ENCODE results near the gene P4HA2. TPM values are rescaled to one million over a fixed set of nuclear protein-coding genes. Genes with fewer than 3 reads are reported as not detected.

The P4HA2 gene
- total RNA-seq, 1 donor from 2014 or later, result 142 TPM

DNA sequence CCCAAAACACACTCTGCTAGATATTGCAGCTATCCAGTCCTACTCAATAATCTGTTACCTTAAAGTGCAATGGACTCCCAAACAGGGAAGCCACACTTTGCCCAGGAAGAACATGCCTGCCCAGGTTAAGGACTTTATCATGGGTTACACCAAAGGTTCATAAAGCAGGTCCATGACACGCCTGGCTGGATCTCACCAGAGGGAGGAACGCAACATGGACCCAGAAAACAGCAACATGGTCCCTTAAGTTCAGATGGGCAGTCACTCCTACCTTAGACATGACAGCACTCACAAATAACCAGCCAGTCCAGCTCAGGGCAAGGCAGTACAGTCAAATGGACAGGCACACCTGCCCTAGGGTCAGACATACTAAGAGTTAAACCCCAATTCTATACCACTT lies 3.8 kb downstream of the P4HA2 start:
- DNase-seq (ENCODE audit: low read depth), result no peak

DNA sequence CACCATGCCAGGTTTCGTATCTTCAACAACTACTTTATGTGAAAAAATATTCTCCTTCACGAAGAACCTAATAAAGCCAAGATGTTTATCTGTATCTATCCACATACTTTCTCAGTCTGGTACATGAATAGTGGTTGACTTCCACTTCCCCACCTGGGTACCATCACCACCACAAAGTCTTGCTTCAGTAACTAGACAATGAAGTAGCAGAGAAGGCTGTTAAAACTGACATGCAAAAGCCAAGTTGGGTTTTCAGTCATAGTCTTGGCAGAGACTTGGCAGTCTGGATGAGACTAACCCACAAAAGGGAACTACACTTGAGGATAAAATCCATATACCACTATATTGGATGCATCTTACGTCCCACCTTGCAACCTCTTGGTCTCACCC lies 5.0 kb downstream of the P4HA2 start:
- DNase-seq (ENCODE audit: low read depth), result no peak

DNA sequence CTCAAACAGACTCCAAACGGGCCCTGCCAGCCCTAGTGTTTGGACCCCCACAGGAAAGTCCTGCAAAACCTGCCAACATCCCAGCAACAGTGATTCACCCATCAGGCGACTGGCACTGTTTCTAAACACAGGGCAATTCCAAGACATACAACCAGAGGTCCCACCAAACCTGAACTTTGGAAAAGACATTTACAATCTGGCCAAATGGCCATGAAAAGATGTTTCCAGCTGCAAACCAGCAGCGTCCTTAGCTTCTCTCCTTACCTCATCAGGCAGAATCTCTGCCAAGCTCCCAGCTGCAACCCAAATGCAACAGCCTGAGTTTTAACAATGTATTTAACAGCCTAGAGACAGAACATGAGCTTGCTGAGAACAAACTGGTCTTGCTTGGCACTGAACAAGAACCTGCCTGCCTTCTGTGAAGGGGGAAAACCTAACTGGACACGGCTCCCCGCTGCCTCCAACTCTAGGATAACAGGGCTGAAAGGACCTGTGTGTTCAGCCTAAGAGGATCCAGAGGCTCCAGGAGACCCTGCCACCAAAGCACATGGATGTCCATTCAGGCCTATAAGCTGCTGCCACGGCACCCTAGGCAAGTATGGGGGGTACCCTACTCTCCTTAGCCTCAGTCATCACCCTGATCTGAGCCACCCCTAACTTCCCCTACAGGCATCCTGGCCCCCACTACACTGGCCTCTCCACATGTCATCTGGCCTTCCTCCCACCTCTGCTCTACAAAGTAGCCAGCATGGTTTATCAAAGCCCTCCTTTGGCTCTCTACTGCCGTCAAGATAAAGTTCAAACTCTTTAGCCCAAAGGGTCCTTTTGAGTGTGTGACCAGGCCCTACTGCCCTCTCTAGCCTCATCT lies 5.6 kb downstream of the P4HA2 start:
- no peak for DNase-seq (ENCODE audit: low read depth)

DNA sequence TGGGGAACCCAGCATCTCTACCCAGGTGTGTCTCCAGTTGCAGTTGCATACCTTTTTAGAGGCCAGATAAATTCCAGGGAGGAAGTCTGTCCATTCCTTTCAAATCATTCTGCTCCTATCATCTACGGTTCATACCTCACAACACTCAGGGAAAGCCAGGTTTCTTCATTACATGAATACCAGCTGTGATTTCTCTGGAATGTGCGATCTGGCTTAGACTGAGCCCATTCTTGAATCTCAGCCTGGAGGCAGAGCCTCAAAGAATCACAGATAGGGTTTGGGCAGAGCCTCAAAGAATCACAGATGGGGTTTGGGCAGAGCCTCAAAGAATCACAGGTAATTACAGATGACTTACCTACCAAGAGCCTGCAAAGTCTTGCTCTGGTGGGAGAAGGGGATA lies 7.2 kb downstream of the P4HA2 start:
- DNase-seq (ENCODE audit: low read depth), result no peak

DNA sequence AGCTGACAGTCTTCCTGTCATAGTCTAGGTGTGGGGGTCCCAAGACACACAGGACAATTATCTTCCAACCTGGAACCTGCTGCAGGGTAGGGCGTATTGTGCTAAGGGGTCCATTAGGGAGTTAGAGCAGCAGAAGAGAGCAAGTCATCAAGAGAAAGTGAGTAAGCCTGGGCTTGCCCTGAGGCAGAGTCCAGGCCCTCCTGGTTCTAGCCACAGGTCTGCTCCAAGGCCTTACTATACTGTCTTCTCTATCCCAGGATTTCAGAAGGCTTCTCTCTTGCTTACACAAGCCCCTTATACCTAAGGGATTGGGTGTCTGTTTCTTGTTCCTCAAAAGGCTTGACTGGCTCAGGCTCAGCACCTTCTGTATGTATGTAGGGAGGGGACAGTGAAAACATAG lies 7.7 kb downstream of the P4HA2 start:
- DNase-seq (ENCODE audit: low read depth), result no peak

DNA sequence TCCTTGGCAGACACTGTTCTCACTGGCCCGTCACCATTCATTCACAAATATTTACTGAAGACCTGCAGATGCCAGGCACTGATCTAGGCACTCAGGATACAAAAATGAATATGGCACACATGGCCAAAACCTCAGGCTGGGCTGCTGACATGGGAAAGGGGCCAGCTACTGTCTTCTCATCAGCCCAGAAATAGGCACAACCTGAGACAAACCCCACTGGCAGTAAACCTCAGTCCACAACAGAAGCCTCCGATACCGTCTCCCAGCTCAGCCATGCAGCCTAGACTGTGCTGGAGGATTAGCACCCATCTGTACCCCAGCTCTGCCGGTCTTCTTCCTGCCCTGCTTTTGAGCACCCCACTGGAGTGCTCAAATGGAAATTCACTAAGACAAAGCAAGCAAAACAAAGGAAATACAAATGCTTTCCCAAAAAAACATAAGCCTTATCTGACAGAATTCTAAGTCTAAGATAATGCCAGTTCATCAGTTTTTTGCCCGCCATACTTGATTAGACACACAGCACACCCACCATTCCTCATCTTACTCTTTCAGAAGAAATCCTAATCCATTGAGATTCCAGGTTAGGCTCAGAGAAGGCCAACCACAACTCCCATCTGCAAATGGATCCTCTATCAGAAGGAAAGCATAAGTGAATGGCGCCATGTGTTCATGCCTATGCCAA lies 8.2 kb downstream of the P4HA2 start:
- no peak for DNase-seq (ENCODE audit: low read depth)

- no peak for DNase-seq (ENCODE audit: low read depth)
These were observed 9.3 kb downstream of the P4HA2 start for GRCh38 chr5:132218321-132218720.

GRCh38 chr5:132215329-132215728 lies 12.3 kb downstream of the P4HA2 start:
- DNase-seq (ENCODE audit: low read depth), result peak; percentile 93

- no peak for DNase-seq (ENCODE audit: low read depth)
These were observed 13.2 kb downstream of the P4HA2 start for GRCh38 chr5:132214491-132214890.

DNA sequence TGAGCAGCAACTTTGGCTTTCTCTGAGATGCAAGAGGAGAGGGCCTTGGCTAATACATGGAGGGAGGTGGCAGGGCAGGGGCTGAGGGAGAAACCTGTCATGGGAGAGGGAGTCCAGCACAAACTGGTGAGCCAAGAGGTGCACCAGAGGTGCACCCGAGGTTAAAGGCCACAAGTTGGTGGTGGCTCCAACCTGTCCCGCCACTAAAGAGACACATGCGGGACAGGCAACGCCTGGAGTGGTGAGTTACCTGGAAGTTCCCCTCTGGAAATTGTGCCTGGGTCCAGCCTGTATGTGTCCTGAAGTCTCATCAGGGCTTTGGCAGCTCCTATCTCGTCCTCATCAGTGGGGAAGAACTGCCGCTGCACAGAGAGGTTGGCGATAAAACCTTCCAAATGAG lies 14.0 kb downstream of the P4HA2 start:
- DNase-seq (ENCODE audit: low read depth), result no peak

- DNase-seq (ENCODE audit: low read depth), result no peak
These were observed 15.9 kb downstream of the P4HA2 start for GRCh38 chr5:132211787-132212186.

- DNase-seq (ENCODE audit: low read depth), result no peak
These were observed 16.7 kb downstream of the P4HA2 start for GRCh38 chr5:132210944-132211343.

GRCh38 chr5:132209901-132210545 lies 17.6 kb downstream of the P4HA2 start:
- no peak for DNase-seq (ENCODE audit: low read depth)

GRCh38 chr5:132209131-132209530 lies 18.5 kb downstream of the P4HA2 start:
- no peak for DNase-seq (ENCODE audit: low read depth)

DNA sequence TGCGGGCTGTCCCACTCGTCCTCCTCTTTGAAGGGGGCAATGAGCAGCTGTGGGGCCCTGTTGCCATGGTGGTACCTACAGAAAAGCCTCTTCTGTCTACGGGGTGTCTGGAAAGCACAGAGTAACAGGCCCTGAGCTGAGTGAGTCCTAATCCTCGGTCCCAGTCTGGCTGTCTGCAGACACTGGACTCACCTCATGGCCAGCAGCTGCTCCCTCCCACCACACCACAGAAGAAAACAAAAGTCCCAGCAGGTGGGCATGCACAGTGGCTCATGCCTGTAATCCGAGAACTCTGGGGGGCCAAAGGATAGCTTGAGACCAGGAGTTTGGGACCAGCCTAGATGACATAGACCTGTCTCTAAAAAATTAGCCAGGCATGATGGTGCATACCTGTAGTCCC lies 19.9 kb downstream of the P4HA2 start:
- no peak for DNase-seq (ENCODE audit: low read depth)

DNA sequence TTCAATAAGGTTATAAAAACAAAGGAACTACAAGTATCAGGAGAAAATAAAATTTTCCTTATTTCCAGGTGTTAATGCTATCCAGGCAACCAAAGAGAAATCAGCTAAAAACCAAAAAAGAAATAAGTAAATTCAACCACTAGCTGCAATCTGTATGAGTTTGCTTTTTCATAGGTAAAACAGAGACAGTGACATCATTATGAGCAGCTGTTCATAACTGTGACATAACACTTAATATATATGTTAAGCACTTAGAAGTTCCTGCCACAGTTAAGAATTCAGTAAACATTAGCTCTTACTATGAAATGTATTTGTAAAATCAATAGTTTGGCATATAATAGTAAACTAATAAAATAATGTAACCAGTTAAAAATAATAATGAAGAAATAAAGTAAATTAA lies 20.9 kb downstream of the P4HA2 start:
- DNase-seq (ENCODE audit: low read depth), result no peak

DNA sequence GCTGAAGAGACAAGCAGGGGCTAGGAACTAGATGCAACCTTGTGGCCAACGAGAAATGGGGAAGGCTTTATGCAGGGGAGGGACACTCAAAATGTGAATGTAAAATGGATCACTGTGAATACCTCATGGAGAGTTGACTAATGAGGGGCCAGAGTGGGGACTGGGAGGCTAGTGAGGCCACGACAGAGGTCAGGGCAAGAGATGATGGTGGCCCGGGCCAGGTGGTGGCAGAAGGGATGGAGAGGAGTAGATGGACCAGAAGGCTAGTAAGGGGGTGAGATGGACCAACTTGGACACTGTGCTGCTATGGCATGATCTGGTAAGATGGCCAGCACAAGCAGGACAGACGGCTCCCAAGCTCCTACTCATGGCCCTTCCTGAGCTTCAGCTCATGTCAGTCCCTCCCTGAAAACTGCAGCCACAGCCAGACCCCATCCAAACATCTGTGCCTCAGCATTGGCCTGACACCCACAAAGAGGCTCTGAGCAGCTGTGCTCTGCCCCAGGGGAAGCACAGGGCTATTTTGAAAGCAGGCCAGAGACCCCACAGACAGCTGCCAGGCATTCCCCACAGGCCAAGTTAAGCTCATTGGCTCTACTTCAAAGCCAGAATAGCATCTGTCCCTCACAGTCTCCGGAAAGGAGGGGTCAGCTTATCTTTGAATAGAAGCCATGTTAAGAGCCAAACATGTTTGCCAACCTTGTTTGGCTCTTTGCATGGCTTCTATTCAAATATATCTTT lies 22.1 kb downstream of the P4HA2 start:
- no peak for DNase-seq (ENCODE audit: low read depth)

DNA sequence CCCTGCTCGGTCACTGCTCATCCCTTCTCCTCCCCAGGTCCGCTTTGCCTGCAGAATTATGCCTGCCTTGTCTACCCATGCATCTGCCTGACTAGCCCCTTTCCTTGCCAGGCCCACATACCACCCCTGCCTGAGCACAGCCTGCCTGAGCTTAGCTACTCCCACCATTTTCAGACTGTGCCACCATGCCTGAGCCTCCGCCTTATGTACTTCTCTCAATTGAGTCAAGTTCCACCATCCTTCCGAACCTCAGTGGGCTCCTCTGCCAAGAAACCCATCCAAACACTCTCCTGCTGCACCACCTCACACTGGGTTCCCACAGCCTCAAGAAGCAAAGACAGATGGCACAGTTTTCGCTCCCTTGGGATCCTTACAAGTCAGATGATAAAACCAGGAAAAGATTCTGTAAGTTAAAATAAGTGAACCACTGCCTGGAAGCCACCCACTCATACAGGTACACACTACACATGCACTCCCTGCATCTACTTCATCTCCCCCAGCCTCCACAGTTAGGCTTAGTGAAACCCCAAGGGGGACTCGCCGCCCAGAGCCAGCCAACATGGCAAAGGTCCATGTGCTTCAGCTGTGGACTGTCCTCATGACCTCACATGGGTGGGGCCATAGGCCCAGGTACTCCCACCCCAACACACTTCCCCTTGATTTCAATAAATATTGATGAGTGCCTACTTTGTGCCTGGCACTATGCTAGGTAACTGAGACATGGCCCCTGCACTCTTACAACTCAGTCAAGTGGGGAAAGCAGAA lies 23.1 kb downstream of the P4HA2 start:
- DNase-seq (ENCODE audit: low read depth), result no peak

GRCh38 chr5:132203916-132204315 lies 23.7 kb downstream of the P4HA2 start:
- DNase-seq (ENCODE audit: low read depth), result no peak

GRCh38 chr5:132203464-132203818 lies 24.2 kb downstream of the P4HA2 start:
- no peak for DNase-seq (ENCODE audit: low read depth)

- no peak for DNase-seq (ENCODE audit: low read depth)
These were observed 24.8 kb downstream of the P4HA2 start for GRCh38 chr5:132202711-132203463.
